Islet precursor cell (in vitro differentiated cells): ENCODE measurements around the gene TNNC2.
A peak's percentile ranks its signal among the peaks of the same experiment; 100 is the strongest.
"Not testable (repeated sequence)": the region's sequence is repeated elsewhere in the genome, so short reads cannot be mapped to it uniquely, and the experiment has no call there.

ENCODE experiments used
- DNase-seq: peaks from one replicate; pipeline ENCODE4 v3.0.0-alpha.2; 2018

The TNNC2 gene

GRCh38 chr20:45818239-45818638 is 8.9 kb downstream of the TNNC2 start:
- no peak for DNase-seq

- DNase-seq: peak; percentile 74
Observed at GRCh38 chr20:45817376-45818194, 9.5 kb downstream of the TNNC2 start.

- no peak for DNase-seq
Observed at GRCh38 chr20:45816951-45817350, 10.2 kb downstream of the TNNC2 start.

- DNase-seq: no peak
Observed at GRCh38 chr20:45814314-45814713, 12.8 kb downstream of the TNNC2 start.

GRCh38 chr20:45813489-45813888 is 13.6 kb downstream of the TNNC2 start:
- DNase-seq: no peak

GRCh38 chr20:45813006-45813340 is 14.1 kb downstream of the TNNC2 start:
- no peak for DNase-seq

GRCh38 chr20:45812157-45813005 is 14.7 kb downstream of the TNNC2 start, which contains the start of gene UBE2C:
Gene UBE2C, plus strand, starts transcription at chr20:45812644. Its CDS starts 52 bp downstream, at chr20:45812696.
- DNase-seq: peak; percentile 99

GRCh38 chr20:45810191-45810970 is 16.7 kb downstream of the TNNC2 start:
- DNase-seq: no peak

- no peak for DNase-seq
Observed at GRCh38 chr20:45801851-45802250, 25.3 kb downstream of the TNNC2 start.

- DNase-seq: peak; percentile 79
Observed at GRCh38 chr20:45798935-45799642, 28.0 kb downstream of the TNNC2 start.

- DNase-seq: not testable (repeated sequence)
Observed at GRCh38 chr20:45797955-45798354, 29.2 kb downstream of the TNNC2 start.

GRCh38 chr20:45797510-45797909 is 29.6 kb downstream of the TNNC2 start:
- DNase-seq: not testable (repeated sequence)

GRCh38 chr20:45796337-45797065 is 30.6 kb downstream of the TNNC2 start:
- no peak for DNase-seq

- no peak for DNase-seq
Observed at GRCh38 chr20:45792317-45793118, 34.6 kb downstream of the TNNC2 start.

GRCh38 chr20:45788351-45788750 is 38.8 kb downstream of the TNNC2 start:
- no peak for DNase-seq

GRCh38 chr20:45783656-45784294 is 43.3 kb downstream of the TNNC2 start:
- no peak for DNase-seq

- no peak for DNase-seq
Observed at GRCh38 chr20:45782890-45783289, 44.2 kb downstream of the TNNC2 start.

GRCh38 chr20:45781391-45781931 is 45.7 kb downstream of the TNNC2 start:
- no peak for DNase-seq

- DNase-seq: no peak
Observed at GRCh38 chr20:45780159-45780558, 47.0 kb downstream of the TNNC2 start.
